ENCODE measurements around the gene FLYWCH2. TPM values are rescaled to one million over a fixed set of nuclear protein-coding genes. Genes with fewer than 3 reads are reported as not detected.

The FLYWCH2 gene
- polyA plus RNA-seq (ENCODE audit: insufficient read length in 12 of 12): 10 to 100 TPM in 11 of 12 donors, not detected in 1; 11.6 to 40.5 (median 15.6) TPM
- long read RNA-seq, donor 1, transcript FLYWCH2-202 (4 exons, 1,036 nt): major isoform, 7 of 10 reads
- long read RNA-seq, donor 1, partial matches to known transcripts: 0 of 10 reads
- long read RNA-seq, donor 1, other reads (novel, unspliced or antisense): 0 of 10 reads
- long read RNA-seq, donor 2, transcript FLYWCH2-202 (4 exons, 1,036 nt): major isoform, 6 of 13 reads
- long read RNA-seq, donor 2, partial matches to known transcripts: 5 of 13 reads
- long read RNA-seq, donor 2, other reads (novel, unspliced or antisense): 0 of 13 reads
- long read RNA-seq, donor 3, partial matches to known transcripts: 0 of 3 reads
- long read RNA-seq, donor 3, other reads (novel, unspliced or antisense): 0 of 3 reads
- long read RNA-seq, donor 4, partial matches to known transcripts: 0 of 6 reads
- long read RNA-seq, donor 4, other reads (novel, unspliced or antisense): 0 of 6 reads
- long read RNA-seq, donor 5, transcript FLYWCH2-202 (4 exons, 1,036 nt): major isoform, 13 of 14 reads
- long read RNA-seq, donor 5, partial matches to known transcripts: 0 of 14 reads
- long read RNA-seq, donor 5, other reads (novel, unspliced or antisense): 0 of 14 reads
- long read RNA-seq, donor 6, transcript FLYWCH2-202 (4 exons, 1,036 nt): major isoform, 9 of 10 reads
- long read RNA-seq, donor 6, partial matches to known transcripts: 0 of 10 reads
- long read RNA-seq, donor 6, other reads (novel, unspliced or antisense): 0 of 10 reads
- long read RNA-seq, donor 7, transcript FLYWCH2-202 (4 exons, 1,036 nt): major isoform, 8 of 9 reads
- long read RNA-seq, donor 7, partial matches to known transcripts: 0 of 9 reads
- long read RNA-seq, donor 7, other reads (novel, unspliced or antisense): 0 of 9 reads
- long read RNA-seq, donor 8, transcript FLYWCH2-202 (4 exons, 1,036 nt): major isoform, 8 of 9 reads
- long read RNA-seq, donor 8, partial matches to known transcripts: 0 of 9 reads
- long read RNA-seq, donor 8, other reads (novel, unspliced or antisense): 0 of 9 reads
- long read RNA-seq, donor 9, transcript FLYWCH2-202 (4 exons, 1,036 nt): major isoform, 9 of 9 reads
- long read RNA-seq, donor 9, partial matches to known transcripts: 0 of 9 reads
- long read RNA-seq, donor 9, other reads (novel, unspliced or antisense): 0 of 9 reads
- long read RNA-seq, donor 10, transcript FLYWCH2-202 (4 exons, 1,036 nt): major isoform, 7 of 10 reads
- long read RNA-seq, donor 10, partial matches to known transcripts: 0 of 10 reads
- long read RNA-seq, donor 10, other reads (novel, unspliced or antisense): 0 of 10 reads
- long read RNA-seq, donor 11, transcript FLYWCH2-203 (3 exons, 754 nt): minor isoform, 5 of 27 reads
- long read RNA-seq, donor 11, transcript FLYWCH2-202 (4 exons, 1,036 nt): major isoform, 15 of 27 reads
- long read RNA-seq, donor 11, partial matches to known transcripts: 7 of 27 reads
- long read RNA-seq, donor 11, other reads (novel, unspliced or antisense): 0 of 27 reads

- peak; percentile 98 for DNase-seq
Observed at GRCh38 chr16:2882650-2883457, at the start of gene FLYWCH2. FLYWCH2 (plus strand) TSS chr16:2883215; CDS start chr16:2896450, 13,235 bp downstream.

- no peak for DNase-seq
Observed at GRCh38 chr16:2833776-2834175, 49.2 kb upstream of the FLYWCH2 start.

DNA sequence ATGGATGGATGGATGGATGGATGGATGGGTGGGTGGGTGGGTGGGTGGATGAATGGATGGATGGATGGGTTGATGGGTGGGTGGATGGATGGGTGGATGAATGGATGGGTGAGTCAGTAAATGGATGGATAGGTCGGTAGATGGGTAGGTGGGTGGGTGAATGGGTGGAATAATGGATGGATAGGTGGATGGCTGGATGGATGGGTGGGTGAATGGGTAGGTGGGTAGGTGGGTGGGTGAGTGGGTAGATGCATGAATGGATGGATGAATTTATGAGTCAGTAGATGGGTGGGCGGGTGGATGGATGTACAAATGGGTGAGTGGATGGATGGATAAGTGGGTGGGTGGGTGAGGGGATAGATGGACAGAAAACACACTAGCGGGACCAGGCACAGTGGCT, 48.0 kb upstream of the FLYWCH2 start:
- no peak for DNase-seq

DNA sequence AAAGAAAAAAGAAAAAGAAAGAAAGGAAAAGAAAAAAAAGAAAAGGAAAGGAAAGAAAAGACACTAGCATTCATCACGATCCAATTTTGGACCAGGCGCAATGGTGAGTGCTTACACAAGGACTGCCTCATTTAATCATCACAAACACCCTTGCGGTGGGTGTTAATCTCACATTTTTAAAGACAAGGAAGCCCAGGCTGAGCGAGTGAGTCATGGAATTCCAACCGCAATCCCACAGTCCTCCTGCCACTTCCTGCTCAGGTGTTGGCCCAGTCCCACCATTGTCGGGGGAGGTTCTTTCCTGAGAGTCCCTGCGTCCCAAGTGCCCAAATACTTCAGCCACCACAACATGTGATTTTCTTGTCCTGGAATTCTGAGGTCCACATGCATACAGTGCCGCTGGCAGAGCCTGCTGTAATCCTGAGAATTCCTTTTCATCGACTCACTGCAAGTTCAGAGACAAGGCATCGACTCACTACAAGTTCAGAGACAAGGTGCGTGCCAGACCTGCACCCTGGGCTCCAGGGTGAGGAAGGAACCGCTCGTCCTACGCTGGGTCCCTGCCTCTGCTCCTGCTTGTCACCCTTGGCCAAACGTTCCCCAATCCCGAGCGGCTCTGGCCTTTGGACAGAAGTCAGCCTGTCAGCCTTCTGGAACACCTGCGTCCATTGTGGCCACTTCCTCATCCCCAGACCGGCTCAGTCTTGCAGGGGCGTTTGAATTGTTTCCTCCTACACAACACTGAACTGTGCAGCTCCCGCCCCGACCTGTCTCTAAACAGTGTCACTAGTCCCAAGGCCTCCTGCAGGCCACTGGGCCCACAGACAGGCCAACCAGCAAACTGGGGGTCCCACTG, 47.1 kb upstream of the FLYWCH2 start:
- no peak for DNase-seq

DNA sequence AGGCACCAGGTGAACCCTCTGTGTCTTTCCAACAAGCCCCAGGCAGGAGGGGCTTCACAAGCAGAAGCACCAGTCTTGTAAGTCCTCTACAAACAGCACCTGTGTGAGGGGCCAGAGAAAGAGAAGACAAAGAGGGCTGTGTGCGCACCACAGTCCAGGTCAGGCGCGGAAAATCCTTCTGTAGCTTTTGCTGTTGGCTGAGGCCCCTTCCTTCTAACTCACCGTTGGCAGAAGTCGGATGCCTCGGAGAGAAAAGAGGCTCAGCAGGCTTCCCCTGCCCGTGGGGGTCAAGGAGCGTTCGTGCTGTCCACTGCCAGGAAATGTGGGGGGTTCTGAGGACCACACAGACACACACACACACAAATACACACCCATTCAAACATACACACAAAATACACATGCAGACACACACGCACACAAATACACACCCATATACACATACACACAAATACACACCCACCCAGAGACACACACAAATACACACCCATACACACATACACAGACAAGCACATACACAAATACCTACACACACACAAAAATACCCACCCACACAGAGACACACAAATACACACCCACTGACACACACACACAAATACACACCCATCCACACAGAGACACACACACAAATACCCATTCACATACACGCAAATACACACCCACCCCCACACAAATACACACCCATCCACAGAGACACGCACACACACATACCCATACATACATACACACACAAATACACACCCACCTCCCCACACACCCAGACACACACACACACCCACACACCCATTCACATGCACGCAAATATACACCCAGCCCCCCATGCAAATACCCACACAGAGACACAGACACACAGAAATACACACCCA, 46.1 kb upstream of the FLYWCH2 start:
- no peak for DNase-seq

DNA sequence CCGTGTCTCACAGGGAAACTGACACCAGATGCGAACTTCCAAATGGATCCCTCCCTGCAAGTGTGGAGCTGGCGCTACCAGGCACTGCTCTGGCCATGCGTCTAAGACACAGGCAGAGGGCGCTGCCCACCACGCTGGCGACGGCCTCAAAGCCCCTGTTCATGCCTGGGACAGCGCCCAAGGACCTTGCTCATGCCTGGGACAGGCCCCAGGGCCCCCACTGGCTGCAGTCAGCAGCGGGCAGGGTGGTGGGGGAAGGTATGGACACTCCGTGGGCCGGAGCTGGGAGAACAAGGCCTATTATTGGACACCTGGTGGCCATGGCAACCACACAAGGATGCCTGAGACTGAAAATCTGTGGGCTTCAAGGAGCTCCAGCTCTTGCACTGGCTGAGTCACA, 44.1 kb upstream of the FLYWCH2 start:
- peak; percentile 38 for DNase-seq

GRCh38 chr16:2839650-2840450, 43.2 kb upstream of the FLYWCH2 start:
- DNase-seq: no peak

GRCh38 chr16:2840914-2841313, 42.1 kb upstream of the FLYWCH2 start:
- DNase-seq: no peak

GRCh38 chr16:2841606-2842339, 41.2 kb upstream of the FLYWCH2 start:
- DNase-seq: no peak

GRCh38 chr16:2842340-2843000, 40.5 kb upstream of the FLYWCH2 start:
- peak; percentile 43 for DNase-seq

DNA sequence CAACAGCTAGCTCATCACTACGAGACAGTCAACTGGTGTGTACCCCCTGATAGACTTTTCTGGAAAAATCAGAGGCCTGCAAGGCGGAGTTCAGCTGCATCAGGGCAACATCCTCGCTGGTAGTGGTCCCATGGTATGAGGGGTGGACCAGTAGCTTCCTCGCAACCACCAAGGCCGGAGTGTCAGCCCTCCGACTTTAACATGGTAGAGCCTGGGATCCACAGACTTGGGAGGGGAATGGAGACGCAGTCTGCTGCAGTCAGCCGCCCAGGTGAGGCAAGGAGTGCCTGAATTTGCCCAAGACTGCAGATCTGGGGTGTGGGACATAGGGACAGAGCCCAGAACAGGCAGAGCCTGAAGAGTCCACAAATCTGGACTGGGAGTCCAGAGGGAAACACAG, 39.5 kb upstream of the FLYWCH2 start:
- no peak for DNase-seq

DNA sequence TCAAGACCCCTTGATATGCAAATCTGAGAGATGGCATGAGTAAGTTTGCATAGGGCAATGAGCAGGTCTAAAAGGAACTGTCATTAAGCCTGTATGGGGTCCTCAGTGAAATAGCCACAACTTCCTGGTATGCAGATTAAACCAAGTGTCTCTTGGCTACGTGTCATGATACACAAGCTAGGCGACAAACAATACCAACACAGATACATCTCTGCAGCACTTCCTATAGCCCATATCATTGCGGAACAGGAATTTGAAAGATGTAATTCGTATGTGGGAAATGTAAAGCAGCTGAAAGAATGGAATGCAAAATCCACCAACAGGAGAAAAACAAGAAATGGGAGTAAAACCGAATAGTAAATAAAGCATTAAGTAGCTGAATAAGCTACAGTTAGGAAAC, 37.9 kb upstream of the FLYWCH2 start:
- DNase-seq: no peak

GRCh38 chr16:2846511-2847310, 36.3 kb upstream of the FLYWCH2 start:
- no peak for DNase-seq

- no peak for DNase-seq
Observed at GRCh38 chr16:2848933-2849725, 33.9 kb upstream of the FLYWCH2 start.

All from muscle of arm (tissue), 14 donors.